CD4-positive, alpha-beta memory T cell (primary cell): Measurements from ENCODE around the gene ATP6V0E1. TPM values are rescaled to one million over a fixed set of nuclear protein-coding genes. Genes with fewer than 3 reads are reported as not detected.
A peak's percentile ranks its signal among the peaks of the same experiment; 100 is the strongest.
"Not testable (repeated sequence)": the region's sequence is repeated elsewhere in the genome, so short reads cannot be mapped to it uniquely, and the experiment has no call there.

Experiments
- CTCF ChIA-PET: fragments of 350-600 bp; sonication (Branson Sonifier 250); formaldehyde crosslinking; loops from one replicate; lab custom pipeline; 2021; ENCODE audit warnings: inconsistent platforms; ENCODE audit not compliant: partially characterized antibody; lab: Charles Lee
- POLR2A ChIA-PET: fragments of 350-600 bp; sonication (Branson Sonifier 250); formaldehyde crosslinking; loops from one replicate; lab custom pipeline; 2021; ENCODE audit not compliant: partially characterized antibody; lab: Charles Lee
- DNase-seq, 5 donors: peaks; one replicate each; pipeline versions ENCODE4 v3.0.0 to v3.0.0-alpha.2; 2020 to 2022; ENCODE audit warnings: mixed read lengths in 1 of 5
- H3K27ac ChIP-seq: one replicate; pipeline ENCODE4 v1.7.0; 2013; ENCODE audit warnings: low read depth, low read length
- H3K27me3 ChIP-seq: 2 replicates; pipeline ENCODE4 v1.7.0; 2013; ENCODE audit warnings: mild to moderate bottlenecking, low read length, moderate library complexity; ENCODE audit not compliant: insufficient read depth
- H3K36me3 ChIP-seq: 2 replicates; pipeline ENCODE4 v1.7.0; 2013; ENCODE audit warnings: mild to moderate bottlenecking, low read length, moderate library complexity; ENCODE audit not compliant: insufficient read depth
- H3K4me1 ChIP-seq: 2 replicates; pipeline ENCODE4 v1.7.0; 2013; ENCODE audit warnings: mild to moderate bottlenecking, low read length, moderate library complexity; ENCODE audit not compliant: insufficient read depth
- H3K4me3 ChIP-seq, 2 donors: one replicate each; pipeline ENCODE4 v1.7.0; 2013; ENCODE audit warnings: low read length in 2 of 2, mild to moderate bottlenecking in 1 of 2
- H3K9me3 ChIP-seq, 2 donors: one replicate each; pipeline ENCODE4 v1.7.0; 2013; ENCODE audit warnings: low read length in 2 of 2, control low read depth in 1 of 2; ENCODE audit not compliant: control insufficient read depth in 1 of 2
- H3K27ac Mint-ChIP-seq, 7 donors: one replicate each; pipeline ENCODE4 v1.8.0; 2020 to 2021; ENCODE audit warnings: mixed read lengths in 7 of 7, mild to moderate bottlenecking in 6 of 7, inconsistent platforms in 3 of 7, moderate library complexity in 3 of 7
- H3K27me3 Mint-ChIP-seq, 2 donors: one replicate each; pipeline ENCODE4 v1.8.0; 2020 to 2021; ENCODE audit warnings: mixed read lengths in 2 of 2
- H3K36me3 Mint-ChIP-seq, 2 donors: one replicate each; pipeline ENCODE4 v1.8.0; 2020 to 2021; ENCODE audit warnings: mixed read lengths in 2 of 2, inconsistent platforms in 1 of 2, mild to moderate bottlenecking in 1 of 2
- H3K4me1 Mint-ChIP-seq, 4 donors: one replicate each; pipeline ENCODE4 v1.8.0; 2020 to 2021; ENCODE audit warnings: mixed read lengths in 4 of 4, mild to moderate bottlenecking in 1 of 4
- H3K4me3 Mint-ChIP-seq, 8 donors: one replicate each; pipeline ENCODE4 v1.8.0; 2020 to 2021; ENCODE audit warnings: mixed read lengths in 8 of 8, mild to moderate bottlenecking in 7 of 8, moderate library complexity in 6 of 8, inconsistent platforms in 3 of 8
- H3K9me3 Mint-ChIP-seq, 8 donors: one replicate each; pipeline ENCODE4 v1.8.0; 2020 to 2021; ENCODE audit warnings: mixed read lengths in 8 of 8, mild to moderate bottlenecking in 5 of 8, inconsistent platforms in 3 of 8, moderate library complexity in 1 of 8
- intact Hi-C: fragments of 100-400 bp; cut with micrococcal nuclease; formaldehyde crosslinking; loops from one replicate; pipeline ENCODE4 v1.15.1; 2023
- polyA plus RNA-seq, 2 donors: library from polyadenylated mRNA; unstranded; fragments of 300-500 nt; fragmentation: Illumina TruSeq; gene quantifications; one replicate each; pipeline ENCODE4 v1.2.3, GENCODE V29; 2021
- total RNA-seq, 2 experiments: library from RNA; stranded (reverse); gene quantifications; one replicate each; pipeline ENCODE4 v1.2.3, GENCODE V29; 2021

ATP6V0E1 gene
- total and polyA plus RNA-seq, 4 experiments from 2014 or later: 158 to 559 (median 304) TPM

DNA sequence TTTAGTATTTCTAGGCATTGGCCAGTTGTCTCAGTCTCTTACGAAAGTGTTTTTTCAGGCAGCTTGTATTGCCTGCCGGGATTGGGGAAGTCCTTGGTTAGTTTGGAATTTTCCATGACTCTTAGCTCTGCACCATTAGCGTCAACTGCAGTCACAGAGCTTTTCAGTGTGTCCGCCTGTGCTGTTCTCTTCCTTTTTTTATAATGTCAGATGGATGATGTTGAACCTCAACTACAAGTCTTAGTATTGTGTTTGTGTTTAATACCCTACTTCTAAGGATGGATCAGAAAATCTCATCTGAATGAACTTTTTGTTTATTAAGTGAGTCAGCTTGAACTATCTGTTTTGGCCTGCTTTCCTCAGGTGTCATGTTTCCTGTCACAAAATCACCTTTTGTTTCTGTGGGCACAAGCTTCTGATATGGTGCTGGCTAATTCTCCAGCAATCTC, 33.1 kb downstream of the ATP6V0E1 start:
- no peaks in the 10 kb centered on the region for H3K9me3 Mint-ChIP-seq
- H3K4me1 Mint-ChIP-seq: peaks cover 32 to 54% (median 45%) of the 10 kb centered on the region in 4 donors
- Histone ChIP-seq H3K4me1 (peaks cover 36% of the 10 kb centered on the region), H3K4me3 (no peak overlapping the region), H3K27me3 (no peaks in the 10 kb centered on the region), H3K36me3 (peaks cover 12% of the 10 kb centered on the region), H3K9me3 (no peaks in the 10 kb centered on the region), H3K27ac (no peak overlapping the region)
- H3K27me3 Mint-ChIP-seq: no peaks in the 10 kb centered on the region
- H3K36me3 Mint-ChIP-seq: peaks cover 28 to 33% of the 10 kb centered on the region in 2 donors
- no peak for DNase-seq
- intact Hi-C loops: no loop called here
- H3K4me3 Mint-ChIP-seq: no peak overlapping the region
- H3K27ac Mint-ChIP-seq: peak overlapping the region; percentile 70 to 89 (median 76)
- CTCF ChIA-PET: no interaction called here
- POLR2A ChIA-PET: interaction anchor here (1.6 kb wide), 1 partner anchor 19 kb away, joined by 6 read pairs; no protein-coding TSS in a partner anchor

DNA sequence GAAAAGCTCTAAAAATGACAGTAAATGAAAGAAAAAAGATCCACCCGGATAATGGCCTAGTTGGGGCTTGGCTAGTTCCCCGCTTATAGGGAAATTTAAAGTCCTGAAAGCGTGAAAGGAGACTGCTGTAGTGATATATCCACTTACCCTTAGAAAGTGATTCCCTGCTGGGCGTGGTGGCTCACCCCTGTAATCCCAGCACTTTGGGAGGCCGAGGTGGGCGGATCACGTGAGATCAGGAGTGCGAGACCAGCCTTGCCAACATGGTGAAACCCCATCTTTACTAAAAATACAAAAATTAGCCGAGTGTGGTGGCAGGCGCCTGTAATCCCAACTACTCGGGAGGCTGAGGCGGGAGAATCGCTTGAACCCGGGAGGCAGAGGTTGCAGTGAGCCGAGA, 33.5 kb downstream of the ATP6V0E1 start:
- Mint-ChIP-seq H3K27ac (peak overlapping the region in 5 of 7 donors; percentile 70 to 89 (median 80)), H3K4me1 (peaks cover 33 to 53% (median 42%) of the 10 kb centered on the region in 4 donors), H3K36me3 (peaks cover 31 to 36% of the 10 kb centered on the region in 2 donors)
- H3K9me3 Mint-ChIP-seq, H3K27me3 Mint-ChIP-seq, H3K9me3 ChIP-seq, H3K4me3 ChIP-seq, DNase-seq, intact Hi-C loops, H3K27ac ChIP-seq, H3K27me3 ChIP-seq, H3K4me3 Mint-ChIP-seq, CTCF ChIA-PET: not testable (repeated sequence)
- peaks cover 12% of the 10 kb centered on the region for H3K36me3 ChIP-seq
- peaks cover 36% of the 10 kb centered on the region for H3K4me1 ChIP-seq
- POLR2A ChIA-PET: interaction anchor here (1.6 kb wide), 1 partner anchor 18 kb away, joined by 6 read pairs; no protein-coding TSS in a partner anchor

GRCh38 chr5:173018358-173018757, 34.8 kb downstream of the ATP6V0E1 start:
- Histone ChIP-seq H3K9me3 (no peaks in the 10 kb centered on the region), H3K4me1 (peaks cover 36% of the 10 kb centered on the region), H3K27ac (no peak overlapping the region), H3K4me3 (no peak overlapping the region), H3K36me3 (peaks cover 12% of the 10 kb centered on the region), H3K27me3 (no peaks in the 10 kb centered on the region)
- POLR2A ChIA-PET: no interaction called here
- CTCF ChIA-PET: no interaction called here
- intact Hi-C loops: no loop called here
- H3K27me3 Mint-ChIP-seq: no peaks in the 10 kb centered on the region
- peaks cover 33 to 51% (median 40%) of the 10 kb centered on the region in 4 donors for H3K4me1 Mint-ChIP-seq
- peak overlapping the region in 4 of 7 donors; percentile 4 to 72 (median 48) for H3K27ac Mint-ChIP-seq
- no peak overlapping the region for H3K4me3 Mint-ChIP-seq
- no peaks in the 10 kb centered on the region for H3K9me3 Mint-ChIP-seq
- H3K36me3 Mint-ChIP-seq: peaks cover 34 to 41% of the 10 kb centered on the region in 2 donors
- DNase-seq: no peak

DNA sequence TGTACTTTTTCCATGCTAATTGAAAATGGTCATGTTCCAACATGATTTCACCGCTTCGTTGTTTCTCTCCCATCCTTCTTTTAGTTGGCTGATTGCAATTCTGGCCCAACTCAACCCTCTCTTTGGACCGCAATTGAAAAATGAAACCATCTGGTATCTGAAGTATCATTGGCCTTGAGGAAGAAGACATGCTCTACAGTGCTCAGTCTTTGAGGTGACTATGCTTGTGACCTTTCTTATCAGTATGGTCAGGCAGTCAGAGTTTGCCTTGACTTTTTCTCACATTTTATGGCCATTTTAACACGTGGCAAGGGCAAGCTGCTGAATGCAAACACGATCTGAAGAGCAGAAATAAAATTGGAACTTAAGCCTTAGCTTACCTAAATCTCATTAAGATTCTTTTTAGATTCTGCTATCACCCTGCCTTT, 36.6 kb downstream of the ATP6V0E1 start:
- Mint-ChIP-seq H3K4me1 (peaks cover 28 to 51% (median 35%) of the 10 kb centered on the region in 4 donors), H3K9me3 (no peaks in the 10 kb centered on the region), H3K27ac (peak overlapping the region in 2 of 7 donors; percentile 31 to 53), H3K27me3 (no peaks in the 10 kb centered on the region), H3K36me3 (peaks cover 34 to 50% of the 10 kb centered on the region in 2 donors), H3K4me3 (no peak overlapping the region)
- intact Hi-C loops: no loop called here
- Histone ChIP-seq H3K9me3 (no peaks in the 10 kb centered on the region), H3K4me3 (no peak overlapping the region), H3K4me1 (peaks cover 18% of the 10 kb centered on the region), H3K27me3 (no peaks in the 10 kb centered on the region), H3K36me3 (peaks cover 12% of the 10 kb centered on the region), H3K27ac (no peak overlapping the region)
- no peak for DNase-seq
- POLR2A ChIA-PET: no interaction called here
- CTCF ChIA-PET: no interaction called here

GRCh38 chr5:173020643-173021042, 37.1 kb downstream of the ATP6V0E1 start:
- H3K4me3 Mint-ChIP-seq: no peak overlapping the region
- no peak for DNase-seq
- peak overlapping the region in 1 of 7 donors; percentile 53 for H3K27ac Mint-ChIP-seq
- no peaks in the 10 kb centered on the region for H3K9me3 Mint-ChIP-seq
- H3K9me3 ChIP-seq: no peaks in the 10 kb centered on the region
- no peak overlapping the region for H3K4me3 ChIP-seq
- H3K27me3 ChIP-seq: no peaks in the 10 kb centered on the region
- intact Hi-C loops: no loop called here
- ChIA-PET CTCF (no interaction called here), POLR2A (no interaction called here)
- H3K4me1 Mint-ChIP-seq: peaks cover 26 to 46% (median 33%) of the 10 kb centered on the region in 4 donors
- H3K36me3 Mint-ChIP-seq: peaks cover 34 to 51% of the 10 kb centered on the region in 2 donors
- H3K27me3 Mint-ChIP-seq: no peaks in the 10 kb centered on the region
- peaks cover 14% of the 10 kb centered on the region for H3K4me1 ChIP-seq
- H3K36me3 ChIP-seq: peaks cover 12% of the 10 kb centered on the region
- no peak overlapping the region for H3K27ac ChIP-seq

GRCh38 chr5:173025651-173026050, 42.1 kb downstream of the ATP6V0E1 start:
- no peak overlapping the region for H3K4me3 ChIP-seq
- intact Hi-C loops: no loop called here
- Mint-ChIP-seq H3K27ac (peak overlapping the region in 4 of 7 donors; percentile 22 to 70 (median 58)), H3K36me3 (peaks cover 24 to 39% of the 10 kb centered on the region in 2 donors), H3K9me3 (no peaks in the 10 kb centered on the region), H3K4me3 (no peak overlapping the region), H3K4me1 (peaks cover 8 to 15% (median 12%) of the 10 kb centered on the region in 4 donors), H3K27me3 (no peaks in the 10 kb centered on the region)
- H3K36me3 ChIP-seq: peaks cover 6% of the 10 kb centered on the region
- no peak for DNase-seq
- H3K27ac ChIP-seq: no peak overlapping the region
- no peaks in the 10 kb centered on the region for H3K27me3 ChIP-seq
- no peaks in the 10 kb centered on the region for H3K9me3 ChIP-seq
- peaks cover 26% of the 10 kb centered on the region for H3K4me1 ChIP-seq
- POLR2A ChIA-PET: interaction anchor here (0.6 to 1.0 kb wide), 2 partner anchors 66 to 128 kb away, joined by 3 to 4 read pairs; partner anchors contain the start of gene RPL26L1
- CTCF ChIA-PET: interaction anchor here (0.7 kb wide), 1 partner anchor 28 kb away, joined by 3 read pairs; no protein-coding TSS in a partner anchor

GRCh38 chr5:173027905-173028304, 44.3 kb downstream of the ATP6V0E1 start:
- Histone ChIP-seq H3K27ac (no peak overlapping the region), H3K9me3 (no peaks in the 10 kb centered on the region), H3K27me3 (no peaks in the 10 kb centered on the region), H3K36me3 (no peaks in the 10 kb centered on the region), H3K4me1 (peaks cover 26% of the 10 kb centered on the region), H3K4me3 (no peak overlapping the region)
- Mint-ChIP-seq H3K4me3 (peak overlapping the region in 3 of 8 donors; percentile 2 to 28 (median 3)), H3K4me1 (peaks cover 4 to 14% (median 8%) of the 10 kb centered on the region in 4 donors), H3K9me3 (no peaks in the 10 kb centered on the region), H3K27ac (no peak overlapping the region), H3K27me3 (no peaks in the 10 kb centered on the region), H3K36me3 (peaks cover 9 to 20% of the 10 kb centered on the region in 2 donors)
- ChIA-PET CTCF (no interaction called here), POLR2A (no interaction called here)
- no peak for DNase-seq
- intact Hi-C loops: no loop called here
